GM23338 (cell line): ENCODE results near the gene PUS7.
"Not testable (repeated sequence)": the region's sequence is repeated elsewhere in the genome, so short reads cannot be mapped to it uniquely, and the experiment has no call there.

Experiments used
- CREB1 ChIP-seq: fragments of 250-450 bp; sonication (Bioruptor Pico); IDR thresholded peaks from 2 replicates; pipeline ENCODE4 v1.5.0; 2020; ENCODE audit warnings: low read depth, mild to moderate bottlenecking, moderate library complexity
- EZH2 ChIP-seq: fragments of 200-600 bp; sonication (generic); IDR thresholded peaks from one replicate; pipeline ENCODE4 v1.8.0; 2017; ENCODE audit warnings: antibody characterized with exemption, mild to moderate bottlenecking, low read depth; ENCODE audit not compliant: unreplicated experiment
- EZH2phosphoT487 ChIP-seq: fragments of 200-600 bp; sonication (generic); IDR thresholded peaks from one replicate; pipeline ENCODE4 v1.8.1; 2018; ENCODE audit warnings: antibody characterized with exemption; ENCODE audit not compliant: unreplicated experiment
- JUNB ChIP-seq: IDR thresholded peaks from one replicate; pipeline ENCODE4 v1.6.1; 2016; ENCODE audit warnings: antibody characterized with exemption; ENCODE audit not compliant: unreplicated experiment
- POLR2AphosphoS5 ChIP-seq: IDR thresholded peaks from 2 replicates; pipeline ENCODE4 v1.6.1; 2016; ENCODE audit warnings: antibody characterized with exemption, low read depth
- TF ChIP-seq, protein P1 (sequence below), 2 experiments: fragments of 200-600 bp in 1 of 2; sonication (generic) in 1 of 2; conservative IDR thresholded peaks; 2 replicates each; pipeline versions ENCODE4 v1.5.1 to v1.6.1; 2016 to 2017; ENCODE audit warnings: antibody characterized with exemption in 2 of 2, low read depth in 2 of 2, mild to moderate bottlenecking in 2 of 2, moderate library complexity in 1 of 2

DNA sequence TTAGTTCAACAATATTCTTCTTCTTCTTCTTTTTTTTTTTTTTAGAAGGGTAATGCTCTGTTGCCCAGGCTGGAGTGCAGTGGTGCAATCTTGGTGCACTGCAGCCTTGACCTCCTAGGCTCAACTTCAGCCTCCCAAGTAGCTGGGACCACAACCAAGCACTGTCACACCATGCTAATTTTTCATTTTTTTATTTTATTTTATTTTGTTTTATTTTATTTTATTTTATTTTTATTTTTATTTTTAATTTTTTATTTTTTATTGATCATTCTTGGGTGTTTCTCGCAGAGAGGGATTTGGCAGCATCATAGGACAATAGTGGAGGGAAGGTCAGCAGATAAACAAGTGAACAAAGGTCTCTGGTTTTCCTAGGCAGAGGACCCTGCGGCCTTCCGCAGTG, 112.3 kb downstream of the PUS7 start:
- TF ChIP-seq, protein P1, sequence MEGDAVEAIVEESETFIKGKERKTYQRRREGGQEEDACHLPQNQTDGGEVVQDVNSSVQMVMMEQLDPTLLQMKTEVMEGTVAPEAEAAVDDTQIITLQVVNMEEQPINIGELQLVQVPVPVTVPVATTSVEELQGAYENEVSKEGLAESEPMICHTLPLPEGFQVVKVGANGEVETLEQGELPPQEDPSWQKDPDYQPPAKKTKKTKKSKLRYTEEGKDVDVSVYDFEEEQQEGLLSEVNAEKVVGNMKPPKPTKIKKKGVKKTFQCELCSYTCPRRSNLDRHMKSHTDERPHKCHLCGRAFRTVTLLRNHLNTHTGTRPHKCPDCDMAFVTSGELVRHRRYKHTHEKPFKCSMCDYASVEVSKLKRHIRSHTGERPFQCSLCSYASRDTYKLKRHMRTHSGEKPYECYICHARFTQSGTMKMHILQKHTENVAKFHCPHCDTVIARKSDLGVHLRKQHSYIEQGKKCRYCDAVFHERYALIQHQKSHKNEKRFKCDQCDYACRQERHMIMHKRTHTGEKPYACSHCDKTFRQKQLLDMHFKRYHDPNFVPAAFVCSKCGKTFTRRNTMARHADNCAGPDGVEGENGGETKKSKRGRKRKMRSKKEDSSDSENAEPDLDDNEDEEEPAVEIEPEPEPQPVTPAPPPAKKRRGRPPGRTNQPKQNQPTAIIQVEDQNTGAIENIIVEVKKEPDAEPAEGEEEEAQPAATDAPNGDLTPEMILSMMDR (conservative IDR thresholded peaks at IDR 0.05; ENCODE audit: low read depth in 2 of 2): not testable (repeated sequence)
- TF ChIP-seq POLR2AphosphoS5, JUNB, CREB1, EZH2phosphoT487, EZH2: not testable (repeated sequence)
